ENCODE results near the gene SLC4A1.

SLC4A1 gene

GRCh38 chr17:44221084-44221861 lies 46.7 kb downstream of the SLC4A1 start:
- ATAC-seq = peak; percentile 68
- TF ChIP-seq ZFP30 (CRISPR knock-in tag; IDR thresholded peaks at IDR 0.05) (no peak), PPARA (CRISPR knock-in tag; IDR thresholded peaks at IDR 0.05; ENCODE audit: borderline replicate concordance) (no peak), ZNF565 (CRISPR knock-in tag; conservative IDR thresholded peaks at IDR 0.05; ENCODE audit: low read depth) (no peak), ESRRG (CRISPR knock-in tag; IDR thresholded peaks at IDR 0.05) (no peak), RARB (CRISPR knock-in tag; IDR thresholded peaks at IDR 0.05) (no peak), CREB5 (CRISPR knock-in tag; IDR thresholded peaks at IDR 0.05; ENCODE audit: low read depth) (no peak), ISL1 (CRISPR knock-in tag; IDR thresholded peaks at IDR 0.05) (no peak), TSHZ2 (CRISPR knock-in tag; IDR thresholded peaks at IDR 0.05) (no peak), POU6F1 (CRISPR knock-in tag; IDR thresholded peaks at IDR 0.05; ENCODE audit: borderline replicate concordance, low read depth) (no peak), PATZ1 (CRISPR knock-in tag; IDR thresholded peaks at IDR 0.05; ENCODE audit: borderline replicate concordance) (no peak), TCF4 (CRISPR knock-in tag; IDR thresholded peaks at IDR 0.05; ENCODE audit: borderline replicate concordance) (no peak), BACH2 (CRISPR knock-in tag; IDR thresholded peaks at IDR 0.05; ENCODE audit: borderline replicate concordance) (no peak), OSR1 (CRISPR knock-in tag; IDR thresholded peaks at IDR 0.05) (no peak), GLIS3 (CRISPR knock-in tag; IDR thresholded peaks at IDR 0.05) (no peak), ARNTL (CRISPR knock-in tag; IDR thresholded peaks at IDR 0.05; ENCODE audit: borderline replicate concordance, low read depth) (no peak), ZNF70 (CRISPR knock-in tag; IDR thresholded peaks at IDR 0.05) (no peak), CSDC2 (CRISPR knock-in tag; IDR thresholded peaks at IDR 0.05) (no peak), ZC3H10 (CRISPR knock-in tag; IDR thresholded peaks at IDR 0.05) (no peak)

- ATAC-seq = peak; percentile 15
- no peak for TF ChIP-seq ARNTL (CRISPR knock-in tag; IDR thresholded peaks at IDR 0.05; ENCODE audit: borderline replicate concordance, low read depth)
- TF ChIP-seq POU6F1 (CRISPR knock-in tag; IDR thresholded peaks at IDR 0.05; ENCODE audit: borderline replicate concordance, low read depth) = no peak
- no peak for TF ChIP-seq ESRRG (CRISPR knock-in tag; IDR thresholded peaks at IDR 0.05)
- TF ChIP-seq TOX (CRISPR knock-in tag; IDR thresholded peaks at IDR 0.05; ENCODE audit: borderline replicate concordance) = no peak
- no peak for TF ChIP-seq OSR1 (CRISPR knock-in tag; IDR thresholded peaks at IDR 0.05)
- TF ChIP-seq SNAI2 (CRISPR knock-in tag; IDR thresholded peaks at IDR 0.05) = no peak
- TF ChIP-seq ZFP30 (CRISPR knock-in tag; IDR thresholded peaks at IDR 0.05) = no peak
- TF ChIP-seq CSRNP3 (CRISPR knock-in tag; IDR thresholded peaks at IDR 0.05) = no peak
- no peak for TF ChIP-seq CREB5 (CRISPR knock-in tag; IDR thresholded peaks at IDR 0.05; ENCODE audit: low read depth)
- TF ChIP-seq TSHZ2 (CRISPR knock-in tag; IDR thresholded peaks at IDR 0.05) = no peak
- no peak for TF ChIP-seq CSDC2 (CRISPR knock-in tag; IDR thresholded peaks at IDR 0.05)
- no peak for TF ChIP-seq BACH2 (CRISPR knock-in tag; IDR thresholded peaks at IDR 0.05; ENCODE audit: borderline replicate concordance)
- no peak for TF ChIP-seq ZNF70 (CRISPR knock-in tag; IDR thresholded peaks at IDR 0.05)
These were observed 47.5 kb downstream of the SLC4A1 start for GRCh38 chr17:44220213-44221083.

Data from SK-N-SH treated with all-trans-retinoic acid at 6 μM for 48 hours (cell line).